ENCODE measurements around the gene CRYGS. TPM values are rescaled to one million over a fixed set of nuclear protein-coding genes. Genes with fewer than 3 reads are reported as not detected.

CRYGS gene
- total RNA-seq, 1 donor from 2014 or later, result 4.4 TPM

GRCh38 chr3:186496635-186497034 lies 47.5 kb downstream of the CRYGS start:
- Mint-ChIP-seq H3K4me3 (no peak overlapping the region), H3K4me1 (no peaks in the 10 kb centered on the region), H3K36me3 (no peaks in the 10 kb centered on the region), H3K27ac (no peak overlapping the region), H3K27me3 (ENCODE audit: low read depth) (peaks cover 38% of the 10 kb centered on the region), H3K9me3 (peaks cover 25% of the 10 kb centered on the region)
- DNase-seq (ENCODE audit: low spot score in 2 of 2, unreplicated experiment in 2 of 2), result no peak
- no peak for TF ChIP-seq CTCF (IDR thresholded peaks at IDR 0.05; ENCODE audit: unreplicated experiment)

GRCh38 chr3:186496016-186496415 lies 48.2 kb downstream of the CRYGS start:
- H3K4me3 Mint-ChIP-seq, result no peak overlapping the region
- H3K27ac Mint-ChIP-seq, result no peak overlapping the region
- peaks cover 40% of the 10 kb centered on the region for H3K27me3 Mint-ChIP-seq (ENCODE audit: low read depth)

GRCh38 chr3:186493525-186494255 lies 50.5 kb downstream of the CRYGS start:
- Mint-ChIP-seq H3K4me3 (no peak overlapping the region), H3K27ac (no peak overlapping the region), H3K27me3 (ENCODE audit: low read depth) (peaks cover 41% of the 10 kb centered on the region), H3K4me1 (no peaks in the 10 kb centered on the region), H3K9me3 (peaks cover 7% of the 10 kb centered on the region), H3K36me3 (no peaks in the 10 kb centered on the region)
- DNase-seq (ENCODE audit: low spot score in 2 of 2, unreplicated experiment in 2 of 2), result no peak
- no peak for TF ChIP-seq CTCF (IDR thresholded peaks at IDR 0.05; ENCODE audit: unreplicated experiment)

More at GRCh38 chr3:186496016-186496415, 48.2 kb downstream of the CRYGS start:
- no peaks in the 10 kb centered on the region for H3K4me1 Mint-ChIP-seq
- H3K36me3 Mint-ChIP-seq, result no peaks in the 10 kb centered on the region
- no peak for TF ChIP-seq CTCF (IDR thresholded peaks at IDR 0.05; ENCODE audit: unreplicated experiment)
- peaks cover 22% of the 10 kb centered on the region for H3K9me3 Mint-ChIP-seq
- no peak for DNase-seq (ENCODE audit: low spot score in 2 of 2, unreplicated experiment in 2 of 2)

GRCh38 chr3:186492385-186492984 lies 51.7 kb downstream of the CRYGS start:
- no peaks in the 10 kb centered on the region for H3K4me1 Mint-ChIP-seq
- H3K4me3 Mint-ChIP-seq, result no peak overlapping the region
- TF ChIP-seq CTCF (IDR thresholded peaks at IDR 0.05; ENCODE audit: unreplicated experiment), result no peak
- no peaks in the 10 kb centered on the region for H3K36me3 Mint-ChIP-seq
- H3K27me3 Mint-ChIP-seq (ENCODE audit: low read depth), result peaks cover 41% of the 10 kb centered on the region
- no peak for DNase-seq (ENCODE audit: low spot score in 2 of 2, unreplicated experiment in 2 of 2)
- H3K27ac Mint-ChIP-seq, result no peak overlapping the region
- H3K9me3 Mint-ChIP-seq, result no peaks in the 10 kb centered on the region

GRCh38 chr3:186489507-186489906 lies 54.7 kb downstream of the CRYGS start:
- no peaks in the 10 kb centered on the region for H3K36me3 Mint-ChIP-seq
- no peak for TF ChIP-seq CTCF (IDR thresholded peaks at IDR 0.05; ENCODE audit: unreplicated experiment)
- H3K4me1 Mint-ChIP-seq, result no peaks in the 10 kb centered on the region
- no peak for DNase-seq (ENCODE audit: low spot score in 2 of 2, unreplicated experiment in 2 of 2)
- no peaks in the 10 kb centered on the region for H3K9me3 Mint-ChIP-seq
- no peak overlapping the region for H3K27ac Mint-ChIP-seq
- H3K4me3 Mint-ChIP-seq, result no peak overlapping the region
- peaks cover 33% of the 10 kb centered on the region for H3K27me3 Mint-ChIP-seq (ENCODE audit: low read depth)

Other genes starting within 250 kb of the CRYGS start
- 0.04 to 0.38 TPM (median 0.16 TPM) in 3 replicates for gene DGKG, start 182.1 kb downstream of the CRYGS start, total RNA-seq
- gene TBCCD1, start 23.0 kb upstream of the CRYGS start, total RNA-seq, result 12.2 to 14.5 TPM (median 12.4 TPM) in 3 replicates
- 52.1 to 55.2 TPM (median 55.2 TPM) in 3 replicates for gene DNAJB11, start 26.3 kb upstream of the CRYGS start, total RNA-seq
- 0.14 TPM in 1 of 3 replicates, not detected in the others for gene AHSG, start 68.7 kb upstream of the CRYGS start, total RNA-seq
- gene FETUB, start 96.0 kb upstream of the CRYGS start, total RNA-seq, result not detected in 3 replicates
- gene HRG, start 121.6 kb upstream of the CRYGS start, total RNA-seq, result not detected in 3 replicates
- not detected in 3 replicates for gene KNG1, start 173.0 kb upstream of the CRYGS start, total RNA-seq
- 527 to 559 TPM (median 548 TPM) in 3 replicates for gene EIF4A2, start 239.2 kb upstream of the CRYGS start, total RNA-seq